Duodenal mucosa (tissue), 2 donors: ENCODE measurements around the gene ESX1.
"Not testable (repeated sequence)": the region's sequence is repeated elsewhere in the genome, so short reads cannot be mapped to it uniquely, and the experiment has no call there.

Experiments used
- H3K27ac ChIP-seq: one replicate; pipeline ENCODE4 v1.7.0; 2013; ENCODE audit warnings: low read depth, low read length
- H3K27me3 ChIP-seq, 2 donors: one replicate each; pipeline ENCODE4 v1.7.0; 2013; ENCODE audit warnings: low read length in 2 of 2, control low read depth in 1 of 2; ENCODE audit not compliant: insufficient read depth in 2 of 2, control insufficient read depth in 1 of 2
- H3K36me3 ChIP-seq, 2 donors: one replicate each; pipeline ENCODE4 v1.7.0; 2013; ENCODE audit warnings: low read length in 2 of 2, control low read depth in 1 of 2; ENCODE audit not compliant: insufficient read depth in 2 of 2, control insufficient read depth in 1 of 2
- H3K4me1 ChIP-seq, 2 donors: one replicate each; pipeline ENCODE4 v1.7.0; 2013; ENCODE audit warnings: low read length in 2 of 2, control low read depth in 1 of 2; ENCODE audit not compliant: insufficient read depth in 2 of 2, control insufficient read depth in 1 of 2
- H3K4me3 ChIP-seq, 2 donors: one replicate each; pipeline ENCODE4 v1.7.0; 2013; ENCODE audit warnings: low read length in 2 of 2, low read depth in 1 of 2
- H3K9ac ChIP-seq, 2 donors: one replicate each; pipeline ENCODE4 v1.7.0; 2013; ENCODE audit warnings: low read length in 2 of 2, low read depth in 1 of 2
- H3K9me3 ChIP-seq, 2 donors: one replicate each; pipeline ENCODE4 v1.7.0; 2013; ENCODE audit warnings: low read length in 2 of 2, control low read depth in 1 of 2; ENCODE audit not compliant: control insufficient read depth in 1 of 2

Gene ESX1

DNA sequence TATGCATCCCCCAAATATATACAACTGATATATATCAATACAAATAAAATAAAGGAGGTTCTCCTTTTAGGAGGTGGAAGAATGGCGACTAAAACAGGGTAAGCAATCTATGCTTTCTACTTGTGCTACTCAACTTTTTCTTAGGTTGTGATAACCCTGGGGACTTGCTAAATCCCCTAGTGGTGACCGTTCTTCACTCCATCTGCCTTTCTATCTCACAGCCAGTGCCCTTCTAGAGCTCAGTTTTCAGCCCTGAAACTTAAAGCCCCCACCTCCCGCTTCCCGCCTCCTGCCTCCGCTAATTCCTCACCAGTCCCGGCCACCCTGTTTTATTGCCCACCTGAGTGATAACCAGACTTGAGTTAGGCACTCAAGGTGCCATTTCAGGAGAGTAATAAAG, 15.5 kb upstream of the ESX1 start:
- Histone ChIP-seq H3K9me3 (no peaks in the 10 kb centered on the region), H3K27me3 (no peaks in the 10 kb centered on the region), H3K4me3 (no peak overlapping the region), H3K9ac (no peak overlapping the region), H3K4me1 (no peaks in the 10 kb centered on the region), H3K27ac (no peak overlapping the region), H3K36me3 (no peaks in the 10 kb centered on the region)

DNA sequence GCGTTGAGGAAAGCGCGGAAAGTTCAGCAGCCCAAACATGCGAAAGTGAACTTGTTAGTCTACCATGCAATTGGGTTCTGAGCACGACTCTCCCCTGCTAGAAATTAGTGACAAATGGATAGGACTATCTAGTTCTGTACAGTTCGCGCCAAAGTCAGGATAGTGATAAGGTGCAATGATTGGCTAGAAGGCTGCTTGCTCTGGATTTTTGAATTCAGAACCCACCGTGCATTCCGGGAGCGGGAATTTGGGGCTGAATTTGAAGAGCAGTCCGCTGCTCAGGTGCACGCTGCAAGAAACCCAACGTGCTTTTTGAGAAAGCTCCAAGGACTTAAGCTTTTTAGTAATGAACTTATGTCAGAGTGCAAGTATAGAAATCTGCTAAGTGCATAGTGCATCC, 732 bp upstream of the ESX1 start:
- no peaks in the 10 kb centered on the region for H3K4me1 ChIP-seq
- H3K9ac ChIP-seq: no peak overlapping the region
- no peak overlapping the region for H3K4me3 ChIP-seq
- peaks cover 7 to 17% of the 10 kb centered on the region in 2 donors for H3K27me3 ChIP-seq
- H3K36me3 ChIP-seq: no peaks in the 10 kb centered on the region
- H3K27ac ChIP-seq: no peak overlapping the region
- H3K9me3 ChIP-seq: no peaks in the 10 kb centered on the region

DNA sequence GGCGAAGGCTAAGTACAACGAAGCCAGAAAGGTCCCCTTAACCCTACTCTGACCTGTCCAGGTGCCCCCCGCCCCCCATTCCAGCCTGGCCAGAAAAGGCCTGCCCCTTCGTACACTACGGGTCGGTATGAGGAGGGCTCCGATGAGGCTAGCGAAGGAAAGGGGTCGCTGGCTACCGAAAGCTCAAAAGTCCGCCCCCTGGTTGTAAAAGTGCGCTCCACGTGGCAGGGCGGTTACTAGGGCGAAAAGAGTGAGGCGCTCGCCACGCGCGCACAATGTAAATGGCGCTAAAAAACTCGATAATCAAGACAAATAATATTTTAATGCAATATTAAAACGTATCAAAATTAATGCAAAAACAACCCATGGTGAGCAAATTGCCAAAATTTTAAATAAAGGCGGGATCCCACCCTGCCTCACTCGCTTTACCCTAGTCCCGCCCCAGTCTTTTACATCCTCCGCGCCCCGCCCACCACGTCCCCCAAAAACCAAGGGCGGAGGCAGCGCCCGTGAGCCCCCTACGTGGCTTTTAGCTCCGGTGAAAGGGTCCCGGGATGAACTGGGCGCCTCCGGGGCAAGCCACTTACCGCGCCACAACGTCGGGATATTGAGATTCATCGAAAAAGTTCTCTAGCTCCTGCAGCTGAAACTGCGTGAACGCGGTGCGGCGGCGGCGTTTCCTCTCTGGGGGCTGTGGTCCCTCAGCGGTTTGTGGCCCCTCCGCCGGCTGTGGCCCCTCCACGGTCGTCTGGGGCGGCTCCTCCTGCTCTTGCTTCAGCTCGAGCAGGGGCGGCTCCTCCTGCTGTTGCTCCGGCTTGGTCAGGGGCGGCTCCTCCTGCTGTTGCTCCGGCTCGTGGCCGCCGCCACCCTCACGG, 929 bp downstream of the ESX1 start:
- Histone ChIP-seq H3K9ac (no peak overlapping the region), H3K4me3 (no peak overlapping the region), H3K9me3 (no peaks in the 10 kb centered on the region), H3K36me3 (no peaks in the 10 kb centered on the region), H3K27ac (no peak overlapping the region), H3K27me3 (peaks cover 7 to 17% of the 10 kb centered on the region in 2 donors), H3K4me1 (no peaks in the 10 kb centered on the region)

DNA sequence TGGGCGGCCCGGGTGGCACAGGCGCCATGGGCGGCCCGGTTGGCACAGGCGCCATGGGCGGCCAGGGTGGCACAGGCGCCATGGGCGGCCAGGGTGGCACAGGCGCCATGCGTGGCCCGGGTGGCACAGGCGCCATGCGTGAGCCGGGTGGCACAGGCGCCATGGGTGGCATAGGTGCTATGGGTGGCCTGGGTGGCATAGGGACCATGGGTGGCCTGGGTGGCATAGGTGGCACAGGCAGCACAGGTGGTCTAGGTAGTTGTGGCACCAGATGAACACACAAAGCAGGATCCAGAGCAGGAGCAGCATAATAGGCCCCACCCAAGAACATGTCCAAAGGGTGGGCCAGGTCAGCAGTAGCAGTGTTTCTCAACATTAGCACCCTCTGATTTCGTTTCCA, 4.3 kb downstream of the ESX1 start:
- H3K27me3 ChIP-seq: peaks cover 7 to 17% of the 10 kb centered on the region in 2 donors

DNA sequence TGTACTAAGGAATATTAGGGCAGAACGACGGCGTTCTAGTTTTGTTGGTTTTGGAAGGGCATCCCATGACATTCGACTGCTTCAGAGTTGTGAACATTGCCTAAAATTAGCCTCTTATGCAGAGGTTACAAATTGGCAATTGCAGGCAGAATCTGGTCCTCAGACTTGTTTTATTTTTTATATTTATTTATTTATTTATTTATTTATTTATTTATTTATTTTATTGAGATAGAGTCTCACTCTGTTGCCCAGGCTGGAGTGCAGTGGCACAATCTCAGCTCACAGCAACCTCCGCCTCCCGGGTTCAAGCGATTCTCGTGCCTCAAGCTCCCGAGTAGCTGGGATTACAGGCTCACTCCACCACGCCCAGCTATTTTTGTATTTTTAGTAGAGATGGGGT, 24.7 kb downstream of the ESX1 start:
- not testable (repeated sequence) for H3K9me3 ChIP-seq, H3K9ac ChIP-seq, H3K36me3 ChIP-seq, H3K4me1 ChIP-seq, H3K4me3 ChIP-seq, H3K27me3 ChIP-seq, H3K27ac ChIP-seq

More for the DNA sequence above, 4.3 kb downstream of the ESX1 start:
- Histone ChIP-seq H3K9ac (no peak overlapping the region), H3K4me3 (no peak overlapping the region), H3K36me3 (no peaks in the 10 kb centered on the region), H3K9me3 (no peaks in the 10 kb centered on the region), H3K27ac (no peak overlapping the region), H3K4me1 (no peaks in the 10 kb centered on the region)

DNA sequence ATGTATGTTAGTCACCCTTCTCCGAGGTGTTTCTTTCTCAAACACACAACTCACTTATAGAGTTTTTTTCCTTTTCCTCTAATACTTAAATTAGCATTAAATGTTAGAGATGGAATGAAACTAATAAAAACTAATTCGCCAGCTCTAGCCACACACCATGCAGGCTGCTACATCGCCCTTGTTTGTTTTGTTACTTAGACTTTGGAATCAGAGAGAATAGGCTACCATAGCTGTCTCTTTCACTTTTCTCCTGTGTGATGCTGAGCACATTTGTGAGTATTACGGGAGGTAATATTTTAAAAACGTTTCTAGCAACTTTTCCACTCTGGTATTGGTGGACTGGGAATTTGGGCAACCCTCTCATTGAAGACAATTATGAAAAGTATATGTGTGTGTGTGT, 43.5 kb downstream of the ESX1 start:
- Histone ChIP-seq H3K27ac (no peak overlapping the region), H3K27me3 (no peaks in the 10 kb centered on the region), H3K4me1 (no peaks in the 10 kb centered on the region), H3K4me3 (no peak overlapping the region), H3K9me3 (no peaks in the 10 kb centered on the region), H3K9ac (no peak overlapping the region), H3K36me3 (no peaks in the 10 kb centered on the region)

- no peaks in the 10 kb centered on the region for H3K36me3 ChIP-seq
- H3K4me3 ChIP-seq: no peak overlapping the region
- no peaks in the 10 kb centered on the region for H3K4me1 ChIP-seq
- H3K27ac ChIP-seq: no peak overlapping the region
- H3K27me3 ChIP-seq: no peaks in the 10 kb centered on the region
- H3K9me3 ChIP-seq: no peaks in the 10 kb centered on the region
- H3K9ac ChIP-seq: no peak overlapping the region
Measured at GRCh38 chrX:104205548-104205947, 49.2 kb downstream of the ESX1 start.
